ENCODE results near the gene FNIP1. TPM values are rescaled to one million over a fixed set of nuclear protein-coding genes. Genes with fewer than 3 reads are reported as not detected.
"Not testable (repeated sequence)": the region's sequence is repeated elsewhere in the genome, so short reads cannot be mapped to it uniquely, and the experiment has no call there.

FNIP1 gene
- total and polyA plus RNA-seq, 8 donors, result 21.5 to 49.3 (median 25.5) TPM

GRCh38 chr5:131622633-131623032, 174.2 kb downstream of the FNIP1 start:
- intact Hi-C loops (cut with DNase I), result no loop called here

GRCh38 chr5:131621164-131621563, 175.7 kb downstream of the FNIP1 start:
- H3K27ac ChIP-seq; intact Hi-C loops (cut with DNase I); H3K9me3 ChIP-seq; H3K27me3 ChIP-seq; H3K4me3 ChIP-seq; ATAC-seq; DNase-seq; H3K36me3 ChIP-seq: not testable (repeated sequence)
- peaks cover 0 to 12% of the 10 kb centered on the region in 2 donors for H3K4me1 ChIP-seq

More at GRCh38 chr5:131622633-131623032, 174.2 kb downstream of the FNIP1 start:
- Histone ChIP-seq H3K4me3 (no peak overlapping the region), H3K27ac (no peak overlapping the region), H3K36me3 (no peaks in the 10 kb centered on the region), H3K9me3 (no peaks in the 10 kb centered on the region), H3K4me1 (peaks cover 0 to 12% of the 10 kb centered on the region in 2 donors), H3K27me3 (no peaks in the 10 kb centered on the region)
- ATAC-seq, result no peak
- no peak for TF ChIP-seq CTCF (IDR thresholded peaks at IDR 0.05)
- no peak for DNase-seq

DNA sequence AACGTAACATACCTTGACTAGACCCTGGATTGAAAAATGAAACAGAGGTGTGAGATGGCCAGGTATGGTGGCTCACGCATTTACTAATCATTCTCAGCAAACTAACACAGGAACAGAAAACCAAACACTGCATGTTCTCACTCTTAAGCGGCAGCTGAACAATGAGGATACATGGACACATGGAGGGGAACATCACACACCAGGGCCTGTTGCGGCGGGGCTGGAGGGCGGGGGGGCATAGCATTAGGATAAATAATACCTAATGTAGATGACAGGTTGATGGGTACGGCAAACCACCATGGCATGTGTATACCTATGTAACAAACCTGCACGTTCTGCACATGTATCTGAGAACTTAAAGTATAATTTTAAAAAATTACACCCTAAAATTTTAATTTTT, 177.7 kb downstream of the FNIP1 start:
- TF ChIP-seq CTCF (IDR thresholded peaks at IDR 0.05), result no peak
- no peak overlapping the region for H3K27ac ChIP-seq
- intact Hi-C loops (cut with DNase I), result no loop called here
- H3K4me1 ChIP-seq, result peaks cover 0 to 21% of the 10 kb centered on the region in 2 donors
- no peak overlapping the region for H3K4me3 ChIP-seq
- no peaks in the 10 kb centered on the region for H3K36me3 ChIP-seq
- DNase-seq, result no peak
- H3K9me3 ChIP-seq, result peaks cover 0 to 4% of the 10 kb centered on the region in 2 donors
- ATAC-seq, result no peak
- no peaks in the 10 kb centered on the region for H3K27me3 ChIP-seq

- no peak for TF ChIP-seq CTCF (IDR thresholded peaks at IDR 0.05)
- H3K4me1 ChIP-seq, result peaks cover 0 to 21% of the 10 kb centered on the region in 2 donors
- H3K36me3 ChIP-seq, result no peaks in the 10 kb centered on the region
- H3K27ac ChIP-seq, result no peak overlapping the region
- H3K4me3 ChIP-seq, result no peak overlapping the region
- ATAC-seq, result no peak
- peaks cover 0 to 4% of the 10 kb centered on the region in 2 donors for H3K9me3 ChIP-seq
- DNase-seq, result no peak
- intact Hi-C loops (cut with DNase I), result no loop called here
- H3K27me3 ChIP-seq, result no peaks in the 10 kb centered on the region
Measured at GRCh38 chr5:131617140-131617822, 179.5 kb downstream of the FNIP1 start.

DNA sequence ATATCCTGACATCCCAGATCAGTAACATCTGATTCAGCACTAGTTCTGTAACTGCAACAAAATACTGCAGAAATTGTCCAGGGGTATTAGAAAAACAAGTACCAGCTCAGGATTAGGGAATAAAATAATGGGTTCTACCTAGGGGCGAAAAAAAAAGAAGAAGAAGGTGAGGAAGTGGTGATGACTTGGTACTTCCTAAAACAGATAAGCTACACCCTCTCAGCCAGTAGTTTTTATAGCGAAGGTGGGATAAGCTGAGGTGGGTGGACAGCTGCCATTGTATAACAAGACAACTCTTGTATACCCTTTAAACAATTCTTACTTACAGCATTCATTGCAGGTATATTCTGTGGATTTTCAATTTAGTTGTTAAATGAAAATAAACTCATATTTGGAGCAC, 180.9 kb downstream of the FNIP1 start:
- H3K36me3 ChIP-seq, result no peaks in the 10 kb centered on the region
- H3K27me3 ChIP-seq, result no peaks in the 10 kb centered on the region
- no peak for TF ChIP-seq CTCF (IDR thresholded peaks at IDR 0.05)
- no peak overlapping the region for H3K4me3 ChIP-seq
- no peak for DNase-seq
- peaks cover 0 to 21% of the 10 kb centered on the region in 2 donors for H3K4me1 ChIP-seq
- peak overlapping the region; percentile 39 to 50 for H3K27ac ChIP-seq
- intact Hi-C loops (cut with DNase I), result no loop called here
- no peak for ATAC-seq
- H3K9me3 ChIP-seq, result peaks cover 0 to 4% of the 10 kb centered on the region in 2 donors

- Histone ChIP-seq H3K9me3 (peaks cover 0 to 4% of the 10 kb centered on the region in 2 donors), H3K4me3 (no peak overlapping the region), H3K27ac (no peak overlapping the region), H3K27me3 (no peaks in the 10 kb centered on the region), H3K36me3 (no peaks in the 10 kb centered on the region), H3K4me1 (peaks cover 0 to 9% of the 10 kb centered on the region in 2 donors)
- no peak for ATAC-seq
- intact Hi-C loops (cut with DNase I), result no loop called here
- DNase-seq, result no peak
- TF ChIP-seq CTCF (IDR thresholded peaks at IDR 0.05), result no peak
Measured at GRCh38 chr5:131613423-131613822, 183.4 kb downstream of the FNIP1 start.
